OCI-LY7 (cell line): ENCODE results near the gene SPG11. TPM values are rescaled to one million over a fixed set of nuclear protein-coding genes. Genes with fewer than 3 reads are reported as not detected.

Source experiments
- BruUV-seq: library from RNA; stranded (reverse); fragments of 400-500 nt; replicated peaks from 2 replicates; lab custom pipeline; 2021; lab: Mats Ljungman, UMichigan
- CTCF ChIA-PET: fragments of 300-600 bp; sonication (Branson Sonifier 250); formaldehyde crosslinking; loops from one replicate; lab custom pipeline; 2022; ENCODE audit warnings: antibody characterized with exemption; ENCODE audit not compliant: unreplicated experiment; lab: Charles Lee
- POLR2A ChIA-PET: fragments of 300-600 bp; sonication (Branson Sonifier 250); formaldehyde crosslinking; loops from one replicate; lab custom pipeline; 2022; ENCODE audit warnings: antibody characterized with exemption; lab: Charles Lee
- DNase-seq: peaks from one replicate; pipeline ENCODE4 v3.0.0-alpha.2; 2015; ENCODE audit warnings: low spot score
- H2AFZ ChIP-seq: fragments of 200-600 bp; sonication (generic), shearing (Covaris generic); 2 replicates; pipeline ENCODE4 v1.6.1; 2014; ENCODE audit warnings: mild to moderate bottlenecking, antibody characterized with exemption, low read length, moderate library complexity
- H3K27ac ChIP-seq: fragments of 200-600 bp; sonication (generic); 2 replicates; pipeline ENCODE4 v1.5.1; 2014; ENCODE audit warnings: mixed run types, low read depth, mild to moderate bottlenecking, moderate library complexity, low read length, inconsistent platforms; ENCODE audit not compliant: poor library complexity, severe bottlenecking
- H3K36me3 ChIP-seq: fragments of 200-600 bp; sonication (generic); 2 replicates; pipeline ENCODE4 v1.6.1; 2014; ENCODE audit warnings: mild to moderate bottlenecking, antibody characterized with exemption, low read length, moderate library complexity, mixed read lengths; ENCODE audit not compliant: insufficient read depth
- H3K4me1 ChIP-seq: fragments of 200-600 bp; sonication (generic); 2 replicates; pipeline ENCODE4 v1.5.1; 2014; ENCODE audit warnings: mild to moderate bottlenecking, low read length; ENCODE audit not compliant: insufficient read depth, poor library complexity, severe bottlenecking
- H3K4me2 ChIP-seq: fragments of 200-600 bp; sonication (generic); 2 replicates; pipeline ENCODE4 v1.6.1; 2014; ENCODE audit warnings: mild to moderate bottlenecking, low read length
- H3K4me3 ChIP-seq: fragments of 200-600 bp; sonication (generic); 2 replicates; pipeline ENCODE4 v1.5.1; 2014; ENCODE audit warnings: mild to moderate bottlenecking, low read depth, low read length; ENCODE audit not compliant: poor library complexity, severe bottlenecking
- H3K79me2 ChIP-seq: fragments of 200-600 bp; sonication (generic); 2 replicates; pipeline ENCODE4 v1.6.1; 2016; ENCODE audit warnings: low read depth, mild to moderate bottlenecking, low read length, moderate library complexity, mixed read lengths; ENCODE audit not compliant: insufficient read depth
- H3K9me2 ChIP-seq: fragments of 200-600 bp; sonication (generic); 2 replicates; pipeline ENCODE4 v1.6.1; 2016; ENCODE audit warnings: mild to moderate bottlenecking, low read length, mixed read lengths; ENCODE audit not compliant: insufficient read depth
- H3K9me3 ChIP-seq: fragments of 200-600 bp; sonication (generic); 2 replicates; pipeline ENCODE4 v1.6.1; 2014; ENCODE audit warnings: mild to moderate bottlenecking, mixed run types, low read length, mixed read lengths
- H4K20me1 ChIP-seq: fragments of 200-600 bp; sonication (generic); 2 replicates; pipeline ENCODE4 v1.6.1; 2014; ENCODE audit warnings: mild to moderate bottlenecking, antibody characterized with exemption, low read length, moderate library complexity, mixed read lengths; ENCODE audit not compliant: insufficient read depth
- CTCF ChIP-seq: fragments of 200-600 bp; sonication (generic); conservative IDR thresholded peaks from 2 replicates; pipeline ENCODE4 v1.5.1; 2014; ENCODE audit warnings: mild to moderate bottlenecking, antibody characterized with exemption, low read length, moderate library complexity, mixed read lengths
- EZH2phosphoT487 ChIP-seq: fragments of 200-600 bp; sonication (generic); IDR thresholded peaks from 2 replicates; pipeline ENCODE4 v1.6.1; 2018; ENCODE audit warnings: low read depth, borderline replicate concordance, mild to moderate bottlenecking, mixed run types, antibody characterized with exemption, low read length, moderate library complexity, mixed read lengths
- intact Hi-C: fragments of 100-400 bp; cut with micrococcal nuclease; formaldehyde crosslinking; loops from one replicate; pipeline ENCODE4 v1.10.0; 2022; ENCODE audit not compliant: unreplicated experiment
- total RNA-seq, 2 experiments: library from RNA; depleted of rRNA in 1 of 2; stranded (reverse); fragments of >200 nt in 1 of 2; shearing (Covaris generic) in 1 of 2; gene quantifications; 2 replicates each; pipeline ENCODE4 v1.2.3, GENCODE V29; 2014 to 2022

The SPG11 gene
- total RNA-seq, 2 experiments from 2014 or later: 69.1 to 92.8 TPM

GRCh38 chr15:44525018-44525417 is 138.4 kb downstream of the SPG11 start:
- H3K36me3 ChIP-seq: peaks cover 74% of the 10 kb centered on the region
- H3K79me2 ChIP-seq: no peaks in the 10 kb centered on the region
- no peaks in the 10 kb centered on the region for H3K9me3 ChIP-seq
- H3K9me2 ChIP-seq: no peaks in the 10 kb centered on the region
- H4K20me1 ChIP-seq: no peaks in the 10 kb centered on the region
- no peaks in the 10 kb centered on the region for H3K4me1 ChIP-seq
- DNase-seq: no peak
- no peak overlapping the region for H3K27ac ChIP-seq
- ChIA-PET CTCF (no interaction called here), POLR2A (no interaction called here)
- no peak overlapping the region for H3K4me3 ChIP-seq
- TF ChIP-seq EZH2phosphoT487: no peak
- no peak for TF ChIP-seq CTCF
- H3K4me2 ChIP-seq: no peak overlapping the region
- no peak overlapping the region for H2AFZ ChIP-seq
- intact Hi-C loops: no loop called here
- TSS peak; percentile 15 for BruUV-seq

GRCh38 chr15:44519537-44519936 is 143.9 kb downstream of the SPG11 start:
- no peak overlapping the region for H3K27ac ChIP-seq
- ChIA-PET CTCF (no interaction called here), POLR2A (no interaction called here)
- no peak overlapping the region for H3K4me2 ChIP-seq
- intact Hi-C loops: no loop called here
- TF ChIP-seq EZH2phosphoT487: no peak
- TF ChIP-seq CTCF: no peak
- H3K4me1 ChIP-seq: no peaks in the 10 kb centered on the region
- BruUV-seq: no TSS peak
- no peak overlapping the region for H3K4me3 ChIP-seq
- no peaks in the 10 kb centered on the region for H3K9me3 ChIP-seq
- no peaks in the 10 kb centered on the region for H3K9me2 ChIP-seq
- H2AFZ ChIP-seq: no peak overlapping the region
- H3K79me2 ChIP-seq: no peaks in the 10 kb centered on the region; the same call in 1 of the 2 replicates
- no peak for DNase-seq
- H4K20me1 ChIP-seq: no peaks in the 10 kb centered on the region
- H3K36me3 ChIP-seq: peaks cover 91% of the 10 kb centered on the region

- Histone ChIP-seq H3K27ac (no peak overlapping the region), H4K20me1 (no peaks in the 10 kb centered on the region), H3K4me1 (no peaks in the 10 kb centered on the region), H3K79me2 (no peaks in the 10 kb centered on the region; the same call in 1 of the 2 replicates), H3K4me2 (no peak overlapping the region), H3K4me3 (no peak overlapping the region), H2AFZ (no peak overlapping the region), H3K9me3 (no peaks in the 10 kb centered on the region), H3K9me2 (no peaks in the 10 kb centered on the region), H3K36me3 (peaks cover 79% of the 10 kb centered on the region)
- no peak for DNase-seq
- no TSS peak for BruUV-seq
- POLR2A ChIA-PET: interaction anchor here (0.6 to 0.7 kb wide), 3 partner anchors 117 to 1048 kb away, joined by 3 read pairs; no protein-coding TSS in a partner anchor
- CTCF ChIA-PET: no interaction called here
- intact Hi-C loops: no loop called here
- TF ChIP-seq CTCF (no peak), EZH2phosphoT487 (no peak)
Observed at GRCh38 chr15:44516436-44516835, 147.0 kb downstream of the SPG11 start.
